ENCODE data around the gene MCC. TPM values are rescaled to one million over a fixed set of nuclear protein-coding genes. Genes with fewer than 3 reads are reported as not detected.

MCC gene
- total RNA-seq, 1 donor from 2014 or later, result 46.1 TPM

DNA sequence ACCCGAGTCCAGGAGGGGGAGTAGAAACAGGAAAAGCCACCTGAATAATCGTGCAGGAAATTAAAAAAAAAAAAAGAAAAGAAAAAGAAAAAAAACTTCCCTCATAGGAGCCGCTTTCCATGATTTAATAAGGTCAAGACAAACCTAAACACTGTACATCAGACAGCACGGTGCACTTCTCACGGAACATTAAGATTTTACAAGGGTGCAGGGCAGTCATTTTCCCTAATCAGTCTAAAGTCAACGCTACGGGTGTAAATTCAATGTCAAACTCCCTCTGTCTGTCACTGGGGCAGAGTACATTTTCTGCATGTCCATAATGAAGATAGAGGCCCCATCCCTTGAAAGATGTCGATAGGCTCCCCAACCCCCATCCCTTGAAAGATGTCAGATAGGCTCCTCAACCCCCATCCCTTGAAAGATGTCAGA, 193.1 kb downstream of the MCC start:
- Mint-ChIP-seq H3K36me3 (ENCODE audit: unreplicated experiment) (peaks cover 6% of the 10 kb centered on the region), H3K27ac (ENCODE audit: unreplicated experiment) (peak overlapping the region; percentile 90), H3K4me3 (ENCODE audit: unreplicated experiment) (peak overlapping the region; percentile 94), H3K27me3 (ENCODE audit: unreplicated experiment) (peaks cover 7% of the 10 kb centered on the region), H3K9me3 (ENCODE audit: unreplicated experiment) (peaks cover 9% of the 10 kb centered on the region), H3K4me1 (ENCODE audit: low read depth, unreplicated experiment) (peaks cover 12% of the 10 kb centered on the region)
- TF ChIP-seq, protein P1, sequence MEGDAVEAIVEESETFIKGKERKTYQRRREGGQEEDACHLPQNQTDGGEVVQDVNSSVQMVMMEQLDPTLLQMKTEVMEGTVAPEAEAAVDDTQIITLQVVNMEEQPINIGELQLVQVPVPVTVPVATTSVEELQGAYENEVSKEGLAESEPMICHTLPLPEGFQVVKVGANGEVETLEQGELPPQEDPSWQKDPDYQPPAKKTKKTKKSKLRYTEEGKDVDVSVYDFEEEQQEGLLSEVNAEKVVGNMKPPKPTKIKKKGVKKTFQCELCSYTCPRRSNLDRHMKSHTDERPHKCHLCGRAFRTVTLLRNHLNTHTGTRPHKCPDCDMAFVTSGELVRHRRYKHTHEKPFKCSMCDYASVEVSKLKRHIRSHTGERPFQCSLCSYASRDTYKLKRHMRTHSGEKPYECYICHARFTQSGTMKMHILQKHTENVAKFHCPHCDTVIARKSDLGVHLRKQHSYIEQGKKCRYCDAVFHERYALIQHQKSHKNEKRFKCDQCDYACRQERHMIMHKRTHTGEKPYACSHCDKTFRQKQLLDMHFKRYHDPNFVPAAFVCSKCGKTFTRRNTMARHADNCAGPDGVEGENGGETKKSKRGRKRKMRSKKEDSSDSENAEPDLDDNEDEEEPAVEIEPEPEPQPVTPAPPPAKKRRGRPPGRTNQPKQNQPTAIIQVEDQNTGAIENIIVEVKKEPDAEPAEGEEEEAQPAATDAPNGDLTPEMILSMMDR (IDR thresholded peaks at IDR 0.05; ENCODE audit: partially characterized antibody, unreplicated experiment), result no peak
- DNase-seq, result no peak

DNA sequence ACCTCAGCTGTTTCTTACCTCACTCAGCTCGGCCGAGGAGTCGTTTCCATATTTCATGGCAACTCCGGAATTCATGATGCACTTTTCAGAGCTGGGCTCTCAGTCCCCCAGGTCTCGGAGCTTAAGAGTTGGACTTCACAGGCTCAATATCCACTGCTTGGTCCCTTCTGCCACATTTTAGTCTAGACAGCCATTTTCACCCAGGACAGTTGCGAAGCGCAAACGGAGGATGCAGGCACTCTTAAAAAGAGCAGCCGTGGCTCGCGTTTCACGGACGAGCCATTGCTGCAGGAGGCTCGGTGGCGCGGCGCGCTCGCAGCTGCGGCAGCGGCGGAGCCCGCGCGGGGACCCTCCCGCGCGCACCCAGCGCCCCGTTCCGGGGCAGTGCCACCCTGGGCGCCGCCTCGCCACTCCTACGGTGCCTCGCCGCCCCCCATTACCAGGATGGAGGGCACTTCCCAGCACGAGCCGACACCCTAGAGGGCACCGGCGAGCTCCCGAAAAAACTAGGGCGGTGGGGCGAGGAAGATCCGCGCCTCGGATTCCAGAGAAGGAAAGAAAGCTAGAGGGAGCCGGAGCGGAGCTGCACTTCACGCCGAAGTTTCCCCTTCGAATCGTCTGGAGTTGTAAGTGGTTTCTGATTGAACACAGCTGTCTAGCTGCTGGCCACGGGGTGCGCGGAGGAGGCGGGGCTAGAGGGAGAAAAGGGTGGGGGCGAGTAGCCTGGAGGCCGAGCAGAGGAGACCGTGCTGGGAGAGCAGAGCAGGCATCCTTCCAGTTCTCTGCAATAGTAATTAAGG, 193.7 kb downstream of the MCC start:
- H3K4me1 Mint-ChIP-seq (ENCODE audit: low read depth, unreplicated experiment), result peaks cover 12% of the 10 kb centered on the region
- peak overlapping the region; percentile 96 for H3K4me3 Mint-ChIP-seq (ENCODE audit: unreplicated experiment)
- TF ChIP-seq, protein P1 (IDR thresholded peaks at IDR 0.05; ENCODE audit: partially characterized antibody, unreplicated experiment), result no peak
- H3K27ac Mint-ChIP-seq (ENCODE audit: unreplicated experiment), result peak overlapping the region; percentile 90
- H3K27me3 Mint-ChIP-seq (ENCODE audit: unreplicated experiment), result peaks cover 7% of the 10 kb centered on the region
- peak; percentile 92 for DNase-seq
- peaks cover 6% of the 10 kb centered on the region for H3K36me3 Mint-ChIP-seq (ENCODE audit: unreplicated experiment)
- peaks cover 9% of the 10 kb centered on the region for H3K9me3 Mint-ChIP-seq (ENCODE audit: unreplicated experiment)

DNA sequence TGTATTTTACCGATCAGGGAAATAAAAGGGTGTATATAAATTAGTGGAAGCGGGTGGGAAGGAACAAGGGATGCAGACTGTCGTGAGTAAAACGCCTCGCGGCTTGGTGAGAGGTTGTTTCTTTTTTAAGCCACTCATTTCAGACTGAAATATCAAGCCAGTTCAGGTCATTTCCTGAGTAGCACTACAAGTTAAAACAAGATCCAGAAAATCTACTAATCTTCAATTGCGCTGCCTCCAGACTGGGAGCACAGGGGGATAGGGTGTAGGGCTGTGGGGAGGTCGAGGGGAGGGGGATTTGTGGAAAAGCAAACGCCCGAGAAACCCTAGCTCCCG, 194.3 kb downstream of the MCC start:
- Mint-ChIP-seq H3K4me1 (ENCODE audit: low read depth, unreplicated experiment) (peaks cover 12% of the 10 kb centered on the region), H3K36me3 (ENCODE audit: unreplicated experiment) (peaks cover 6% of the 10 kb centered on the region), H3K9me3 (ENCODE audit: unreplicated experiment) (peaks cover 9% of the 10 kb centered on the region), H3K27me3 (ENCODE audit: unreplicated experiment) (peaks cover 7% of the 10 kb centered on the region), H3K27ac (ENCODE audit: unreplicated experiment) (peak overlapping the region; percentile 89), H3K4me3 (ENCODE audit: unreplicated experiment) (peak overlapping the region; percentile 96)
- TF ChIP-seq, protein P1 (IDR thresholded peaks at IDR 0.05; ENCODE audit: partially characterized antibody, unreplicated experiment), result no peak
- DNase-seq, result no peak

DNA sequence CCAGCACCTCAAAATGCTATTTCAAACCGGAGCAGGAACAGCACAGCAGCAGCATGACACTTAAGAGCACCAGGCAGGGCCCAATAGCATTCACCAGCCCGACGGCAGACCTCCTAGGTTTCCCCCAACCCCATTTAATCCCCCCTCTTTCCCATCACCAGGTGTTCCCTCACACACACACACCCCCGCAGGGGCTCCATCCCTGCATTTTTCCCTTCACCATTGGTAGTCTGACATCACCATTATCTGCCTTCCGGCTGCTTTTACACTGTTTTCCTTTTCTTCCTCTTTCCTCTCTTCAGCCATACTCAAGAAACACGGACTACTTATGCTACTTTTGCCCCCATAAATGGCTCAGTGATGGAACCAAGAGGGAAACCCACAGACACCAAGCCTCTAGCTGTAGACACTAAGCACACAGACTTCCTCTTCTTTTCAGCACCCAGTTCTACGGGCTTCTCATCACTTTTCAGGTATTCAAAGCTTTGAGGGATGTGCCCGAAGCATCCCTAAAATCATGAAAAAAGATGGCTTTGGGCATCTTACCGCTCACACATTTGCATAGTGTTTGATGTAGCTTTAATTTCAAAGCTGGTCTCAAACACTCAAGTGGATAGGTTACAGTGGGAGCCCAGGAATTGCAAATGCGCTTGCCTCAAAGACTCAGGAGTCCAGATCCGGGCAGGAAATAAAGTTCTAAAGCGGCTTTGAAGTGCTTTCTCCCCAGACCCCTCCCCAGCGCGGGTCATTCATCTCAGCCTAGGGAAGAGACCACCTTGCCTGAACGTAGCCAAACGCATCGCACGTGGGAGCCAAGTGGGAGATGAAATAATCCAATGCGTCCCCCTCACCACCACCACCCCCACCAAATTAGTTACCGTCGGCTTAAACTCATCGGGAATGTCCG, 194.9 kb downstream of the MCC start:
- peak overlapping the region; percentile 89 for H3K27ac Mint-ChIP-seq (ENCODE audit: unreplicated experiment)
- peaks cover 6% of the 10 kb centered on the region for H3K36me3 Mint-ChIP-seq (ENCODE audit: unreplicated experiment)
- H3K27me3 Mint-ChIP-seq (ENCODE audit: unreplicated experiment), result peaks cover 5% of the 10 kb centered on the region
- TF ChIP-seq, protein P1 (IDR thresholded peaks at IDR 0.05; ENCODE audit: partially characterized antibody, unreplicated experiment), result no peak
- peak; percentile 17 for DNase-seq
- H3K9me3 Mint-ChIP-seq (ENCODE audit: unreplicated experiment), result peaks cover 8% of the 10 kb centered on the region
- H3K4me1 Mint-ChIP-seq (ENCODE audit: low read depth, unreplicated experiment), result peaks cover 12% of the 10 kb centered on the region
- peak overlapping the region; percentile 96 for H3K4me3 Mint-ChIP-seq (ENCODE audit: unreplicated experiment)
